HepG2 (cell line): ENCODE measurements around the gene INA. TPM values are rescaled to one million over a fixed set of nuclear protein-coding genes. Genes with fewer than 3 reads are reported as not detected.

Source experiments
- ATAC-seq: fragments of 200-7000 bp; cut with Tn5 transposase; 3 replicates; pipeline ENCODE4 v1.9.1; 2020; ENCODE audit warnings: mild to moderate bottlenecking, moderate library complexity
- BruUV-seq: library from RNA; stranded (reverse); fragments of 400-500 nt; replicated peaks from 2 replicates; lab custom pipeline; 2021; lab: Mats Ljungman, UMichigan
- CTCF ChIA-PET: fragments of 300-600 bp; formaldehyde crosslinking; extraction: SDS; loops from one replicate; lab custom pipeline; 2021; ENCODE audit warnings: low total read pairs, inconsistent platforms, low intra/inter-chr PET ratio; lab: Yijun Ruan, JAX
- POLR2A ChIA-PET: fragments of 350-600 bp; sonication (Branson Sonifier 250); formaldehyde crosslinking; loops from one replicate; lab custom pipeline; 2020; ENCODE audit warnings: antibody characterized with exemption, inconsistent platforms; lab: Yijun Ruan, JAX
- DNase-seq: peaks from one replicate; pipeline ENCODE4 v3.0.0-alpha.2; 2015; ENCODE audit warnings: low spot score
- FAIRE-seq: peaks from 3 replicates; lab custom pipeline; 2011; peaks lifted over from hg19 to GRCh38; lab: Jason Lieb, UNC
- H2AFZ ChIP-seq: one replicate; pipeline ENCODE4 v1.6.1; 2011; ENCODE audit warnings: low read length, inconsistent platforms
- H3K27ac ChIP-seq: fragments of 300-600 bp; 3 replicates; pipeline ENCODE4 v1.8.0; 2011; ENCODE audit warnings: mixed run types, mild to moderate bottlenecking, mixed read lengths, low read length, inconsistent platforms; ENCODE audit not compliant: insufficient read depth; ENCODE audit errors: extremely low read length
- H3K27me3 ChIP-seq, 2 experiments: fragments of 200-600 bp in 1 of 2; 2 replicates in 1 of 2; 3 replicates in 1 of 2; pipeline versions ENCODE4 v1.6.0 to v1.8.0; 2011; ENCODE audit warnings: low read length in 2 of 2, mild to moderate bottlenecking in 2 of 2, moderate library complexity in 2 of 2, inconsistent platforms in 1 of 2; ENCODE audit not compliant: insufficient read depth in 2 of 2, control insufficient read depth in 1 of 2
- H3K36me3 ChIP-seq, 2 experiments: fragments of 200-600 bp in 1 of 2; replicated peaks in 1 of 2; 2 replicates in 1 of 2; 3 replicates in 1 of 2; pipeline versions ENCODE4 v1.5.1 to v1.8.0; 2011; ENCODE audit warnings: low read length in 2 of 2, inconsistent platforms in 1 of 2; ENCODE audit not compliant: insufficient read depth in 2 of 2, control insufficient read depth in 1 of 2
- H3K4me1 ChIP-seq: 2 replicates; pipeline ENCODE4 v1.5.1; 2012; ENCODE audit warnings: low read length, inconsistent platforms; ENCODE audit not compliant: insufficient read depth
- H3K4me2 ChIP-seq: 2 replicates; pipeline ENCODE4 v1.6.0; 2011; ENCODE audit warnings: low read depth, low read length, inconsistent platforms
- H3K4me3 ChIP-seq, 3 experiments: fragments of 200-600 bp in 1 of 3; sonication (generic), shearing (Covaris generic) in 1 of 3; replicated peaks in 1 of 3; 2 replicates each; pipeline ENCODE4 v1.5.1; 2011 to 2016; ENCODE audit warnings: low read length in 3 of 3, inconsistent platforms in 2 of 3, low read depth in 2 of 3, mild to moderate bottlenecking in 2 of 3, control low read depth in 1 of 3, mixed read lengths in 1 of 3; ENCODE audit not compliant: insufficient read depth in 1 of 3
- H3K79me2 ChIP-seq: one replicate; pipeline ENCODE4 v1.6.1; 2011; ENCODE audit warnings: low read length, inconsistent platforms; ENCODE audit not compliant: insufficient read depth
- H3K9ac ChIP-seq: 2 replicates; pipeline ENCODE4 v1.6.0; 2011; ENCODE audit warnings: mild to moderate bottlenecking, low read depth, low read length, inconsistent platforms; ENCODE audit not compliant: insufficient read depth
- H3K9me3 ChIP-seq: 2 replicates; pipeline ENCODE4 v1.5.1; 2012; ENCODE audit warnings: mild to moderate bottlenecking, low read length
- H4K20me1 ChIP-seq: 2 replicates; pipeline ENCODE4 v1.6.0; 2011; ENCODE audit warnings: inconsistent platforms, mild to moderate bottlenecking, low read length, moderate library complexity; ENCODE audit not compliant: insufficient read depth
- ATF7-NPFF ChIP-seq: sonication (generic); formaldehyde crosslinking; IDR thresholded peaks from 2 replicates; pipeline ENCODE4 v1.8.1; 2023; ENCODE audit warnings: mild to moderate bottlenecking, low read depth, missing genetic modification reagents, moderate library complexity
- CAMTA2 ChIP-seq: sonication (generic); formaldehyde crosslinking; IDR thresholded peaks from 2 replicates; pipeline ENCODE4 v1.4.0; 2020; ENCODE audit warnings: mild to moderate bottlenecking, missing genetic modification reagents, borderline replicate concordance
- CEBPG ChIP-seq: IDR thresholded peaks from 2 replicates; pipeline ENCODE4 v1.6.1; 2016
- GATAD1 ChIP-seq: IDR thresholded peaks from 2 replicates; pipeline ENCODE4 v1.6.1; 2016; ENCODE audit warnings: missing genetic modification reagents, missing compliant biosample characterization
- NCOA2 ChIP-seq: sonication (generic); formaldehyde crosslinking; IDR thresholded peaks from 2 replicates; pipeline ENCODE4 v1.8.0; 2022; ENCODE audit warnings: inconsistent platforms
- NFIC ChIP-seq: IDR thresholded peaks from 2 replicates; pipeline ENCODE4 v1.6.1; 2012; ENCODE audit warnings: mild to moderate bottlenecking, low read length, inconsistent platforms
- PPARG ChIP-seq: conservative IDR thresholded peaks from 2 replicates; pipeline ENCODE4 v1.6.1; 2016; ENCODE audit warnings: missing biosample characterization, missing genetic modification reagents
- U2AF1 ChIP-seq: fragments of 200-400 bp; formaldehyde crosslinking; optimal IDR thresholded peaks from 2 replicates; pipeline ENCODE3; 2017; ENCODE audit warnings: mild to moderate bottlenecking, low read depth, low read length
- ZNF253 ChIP-seq: sonication (generic); formaldehyde crosslinking; IDR thresholded peaks from 2 replicates; pipeline ENCODE4 v1.8.0; 2022; ENCODE audit warnings: mild to moderate bottlenecking, missing genetic modification reagents, borderline replicate concordance
- ZNF3 ChIP-seq: IDR thresholded peaks from 2 replicates; pipeline ENCODE4 v1.7.0; 2017; ENCODE audit warnings: inconsistent platforms
- WGBS: methylation state at CpG from one replicate; pipeline ENCODE4 v1.1.6; 2017; ENCODE audit warnings: low lambda C conversion rate; 5-methylcytosine and 5-hydroxymethylcytosine counted together
- in situ Hi-C: cut with HindIII; loops from 2 replicates; pipeline ENCODE4 v1.10.0; 2017; ENCODE audit warnings: low pct_unique_long_range_greater_than_20kb; ENCODE audit not compliant: extremely low pct_ligation_motif_present
- intact Hi-C: fragments of 100-400 bp; cut with micrococcal nuclease; formaldehyde crosslinking; loops from one replicate; pipeline ENCODE4 v1.10.0; 2022; ENCODE audit not compliant: unreplicated experiment
- polyA plus RNA-seq, 8 experiments: library from polyadenylated mRNA; depleted of rRNA in 3 of 8; stranded (reverse) in 7 of 8; unstranded in 1 of 8; fragments of >200 nt; fragmentation: Illumina TruSeq in 4 of 8; extraction: Trizol in 4 of 8; gene quantifications; 2 replicates each; pipeline versions ENCODE4 v1.2.1 to v1.2.3, GENCODE V29; 2011 to 2016; ENCODE audit warnings: low read depth in 4 of 8, missing spikeins in 1 of 8, mixed read lengths in 1 of 8; ENCODE audit not compliant: insufficient read depth in 1 of 8
- total RNA-seq, 5 experiments: library from RNA; depleted of rRNA; stranded (reverse); fragments of >200 nt; fragmentation: Illumina TruSeq; extraction: Trizol; gene quantifications; 2 replicates each; pipeline ENCODE4 v1.2.3, GENCODE V29; 2016; ENCODE audit warnings: low read depth in 1 of 5
- TF ChIP-seq, protein P1 (sequence below): sonication (generic); formaldehyde crosslinking; IDR thresholded peaks from 2 replicates; pipeline ENCODE4 v1.8.0; 2022; ENCODE audit warnings: mild to moderate bottlenecking, missing genetic modification reagents, borderline replicate concordance
- TF ChIP-seq, protein P2 (sequence below): sonication (generic); formaldehyde crosslinking; IDR thresholded peaks from 2 replicates; pipeline ENCODE4 v1.4.0; 2020; ENCODE audit warnings: missing genetic modification reagents
- TF ChIP-seq, protein P3 (sequence below): sonication (generic); formaldehyde crosslinking; IDR thresholded peaks from 2 replicates; pipeline ENCODE4 v1.4.0; 2020; ENCODE audit warnings: mild to moderate bottlenecking, missing genetic modification reagents

Gene INA
- total and polyA plus RNA-seq, 2 of the 13 experiments (the other 11 are each of a cell fraction or from before 2014, with no cell fraction given) = 0.04 to 0.13 TPM

DNA sequence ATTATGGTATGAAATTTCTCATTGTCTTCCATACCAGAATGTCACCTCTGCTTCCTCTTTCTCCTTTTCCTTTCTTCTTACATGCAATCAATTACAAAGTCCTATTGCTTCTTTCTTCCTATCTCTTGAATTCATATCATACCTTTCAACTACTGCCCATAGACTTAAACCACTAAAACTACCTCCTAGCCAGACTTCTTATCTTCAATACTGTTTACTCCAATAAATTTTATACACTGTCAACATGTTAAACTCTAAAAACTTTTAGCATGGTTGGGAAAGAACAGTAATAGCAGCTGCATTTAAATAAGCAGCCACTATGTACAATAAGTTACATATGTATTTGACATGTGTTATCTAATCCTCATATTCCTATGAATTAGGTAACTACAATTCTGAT lies 39.1 kb downstream of the INA start:
- H3K9me3 ChIP-seq = no peaks in the 10 kb centered on the region
- no peaks in the 10 kb centered on the region for H3K27me3 ChIP-seq
- H3K79me2 ChIP-seq = no peaks in the 10 kb centered on the region
- FAIRE-seq = no peak
- CTCF ChIA-PET = no interaction called here
- no peak for TF ChIP-seq U2AF1
- no peak for TF ChIP-seq CEBPG
- no peak for TF ChIP-seq ZNF253 (CRISPR knock-in tag)
- no peak for TF ChIP-seq NFIC
- TF ChIP-seq, all 625 proteins: peak for 0
- POLR2A ChIA-PET = no interaction called here
- Histone ChIP-seq H3K4me2 (no peak overlapping the region), H4K20me1 (no peaks in the 10 kb centered on the region), H3K27ac (no peak overlapping the region), H3K4me1 (no peaks in the 10 kb centered on the region), H3K4me3 (no peak overlapping the region), H3K9ac (no peak overlapping the region), H2AFZ (no peak overlapping the region), H3K36me3 (peaks cover 5 to 30% of the 10 kb centered on the region in 2 experiments)
- intact Hi-C loops (no loop called here), in situ Hi-C loops (no loop called here)
- ATAC-seq (no peak), DNase-seq (no peak)
- BruUV-seq = no TSS peak

DNA sequence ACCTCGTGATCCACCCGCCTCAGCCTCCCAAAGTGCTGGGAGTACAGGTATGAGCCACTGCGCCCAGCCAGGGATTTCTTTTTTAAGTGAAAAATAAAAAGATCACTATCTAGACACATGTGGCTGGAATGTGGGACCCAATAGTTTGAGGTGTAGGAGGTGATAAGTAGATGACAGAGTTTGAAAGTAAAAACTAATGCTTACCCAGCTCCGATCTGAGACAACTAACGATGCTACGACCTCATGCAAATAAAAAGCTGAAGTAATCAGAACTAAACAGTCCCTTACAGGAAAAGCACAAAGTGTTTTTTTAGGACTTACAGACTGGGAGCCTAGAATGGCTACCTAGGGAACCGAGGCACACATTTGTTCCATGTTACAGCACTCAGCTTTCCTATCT lies 51.0 kb downstream of the INA start:
- intact Hi-C loops (no loop called here), in situ Hi-C loops (no loop called here)
- H4K20me1 ChIP-seq = no peaks in the 10 kb centered on the region
- H3K9me3 ChIP-seq = no peaks in the 10 kb centered on the region
- H3K4me1 ChIP-seq = no peaks in the 10 kb centered on the region
- H3K36me3 ChIP-seq = peaks cover 5 to 25% of the 10 kb centered on the region in 2 experiments; a peak in 4 of 5 replicates
- no peaks in the 10 kb centered on the region for H3K27me3 ChIP-seq
- ChIA-PET POLR2A (no interaction called here), CTCF (no interaction called here)
- no peak overlapping the region for H3K9ac ChIP-seq
- H3K4me3 ChIP-seq = no peak overlapping the region
- DNase-seq (no peak), FAIRE-seq (no peak), ATAC-seq (no peak)
- no peak overlapping the region for H2AFZ ChIP-seq
- no peak overlapping the region for H3K4me2 ChIP-seq
- 99% methylated on average over 7 of the region's 7 CpGs for WGBS
- BruUV-seq = no TSS peak
- no peak overlapping the region for H3K27ac ChIP-seq
- no peaks in the 10 kb centered on the region for H3K79me2 ChIP-seq
- TF ChIP-seq, protein P1, sequence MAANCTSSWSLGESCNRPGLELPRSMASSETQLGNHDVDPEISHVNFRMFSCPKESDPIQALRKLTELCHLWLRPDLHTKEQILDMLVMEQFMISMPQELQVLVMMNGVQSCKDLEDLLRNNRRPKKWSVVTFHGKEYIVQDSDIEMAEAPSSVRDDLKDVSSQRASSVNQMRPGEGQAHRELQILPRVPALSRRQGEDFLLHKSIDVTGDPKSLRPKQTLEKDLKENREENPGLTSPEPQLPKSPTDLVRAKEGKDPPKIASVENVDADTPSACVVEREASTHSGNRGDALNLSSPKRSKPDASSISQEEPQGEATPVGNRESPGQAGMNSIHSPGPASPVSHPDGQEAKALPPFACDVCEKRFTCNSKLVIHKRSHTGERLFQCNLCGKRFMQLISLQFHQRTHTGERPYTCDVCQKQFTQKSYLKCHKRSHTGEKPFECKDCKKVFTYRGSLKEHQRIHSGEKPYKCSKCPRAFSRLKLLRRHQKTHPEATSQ = no peak
- TF ChIP-seq CAMTA2 = no peak
- TF ChIP-seq NCOA2 (CRISPR knock-in tag) = no peak
- no peak for TF ChIP-seq PPARG (CRISPR knock-in tag)
- TF ChIP-seq, protein P2, sequence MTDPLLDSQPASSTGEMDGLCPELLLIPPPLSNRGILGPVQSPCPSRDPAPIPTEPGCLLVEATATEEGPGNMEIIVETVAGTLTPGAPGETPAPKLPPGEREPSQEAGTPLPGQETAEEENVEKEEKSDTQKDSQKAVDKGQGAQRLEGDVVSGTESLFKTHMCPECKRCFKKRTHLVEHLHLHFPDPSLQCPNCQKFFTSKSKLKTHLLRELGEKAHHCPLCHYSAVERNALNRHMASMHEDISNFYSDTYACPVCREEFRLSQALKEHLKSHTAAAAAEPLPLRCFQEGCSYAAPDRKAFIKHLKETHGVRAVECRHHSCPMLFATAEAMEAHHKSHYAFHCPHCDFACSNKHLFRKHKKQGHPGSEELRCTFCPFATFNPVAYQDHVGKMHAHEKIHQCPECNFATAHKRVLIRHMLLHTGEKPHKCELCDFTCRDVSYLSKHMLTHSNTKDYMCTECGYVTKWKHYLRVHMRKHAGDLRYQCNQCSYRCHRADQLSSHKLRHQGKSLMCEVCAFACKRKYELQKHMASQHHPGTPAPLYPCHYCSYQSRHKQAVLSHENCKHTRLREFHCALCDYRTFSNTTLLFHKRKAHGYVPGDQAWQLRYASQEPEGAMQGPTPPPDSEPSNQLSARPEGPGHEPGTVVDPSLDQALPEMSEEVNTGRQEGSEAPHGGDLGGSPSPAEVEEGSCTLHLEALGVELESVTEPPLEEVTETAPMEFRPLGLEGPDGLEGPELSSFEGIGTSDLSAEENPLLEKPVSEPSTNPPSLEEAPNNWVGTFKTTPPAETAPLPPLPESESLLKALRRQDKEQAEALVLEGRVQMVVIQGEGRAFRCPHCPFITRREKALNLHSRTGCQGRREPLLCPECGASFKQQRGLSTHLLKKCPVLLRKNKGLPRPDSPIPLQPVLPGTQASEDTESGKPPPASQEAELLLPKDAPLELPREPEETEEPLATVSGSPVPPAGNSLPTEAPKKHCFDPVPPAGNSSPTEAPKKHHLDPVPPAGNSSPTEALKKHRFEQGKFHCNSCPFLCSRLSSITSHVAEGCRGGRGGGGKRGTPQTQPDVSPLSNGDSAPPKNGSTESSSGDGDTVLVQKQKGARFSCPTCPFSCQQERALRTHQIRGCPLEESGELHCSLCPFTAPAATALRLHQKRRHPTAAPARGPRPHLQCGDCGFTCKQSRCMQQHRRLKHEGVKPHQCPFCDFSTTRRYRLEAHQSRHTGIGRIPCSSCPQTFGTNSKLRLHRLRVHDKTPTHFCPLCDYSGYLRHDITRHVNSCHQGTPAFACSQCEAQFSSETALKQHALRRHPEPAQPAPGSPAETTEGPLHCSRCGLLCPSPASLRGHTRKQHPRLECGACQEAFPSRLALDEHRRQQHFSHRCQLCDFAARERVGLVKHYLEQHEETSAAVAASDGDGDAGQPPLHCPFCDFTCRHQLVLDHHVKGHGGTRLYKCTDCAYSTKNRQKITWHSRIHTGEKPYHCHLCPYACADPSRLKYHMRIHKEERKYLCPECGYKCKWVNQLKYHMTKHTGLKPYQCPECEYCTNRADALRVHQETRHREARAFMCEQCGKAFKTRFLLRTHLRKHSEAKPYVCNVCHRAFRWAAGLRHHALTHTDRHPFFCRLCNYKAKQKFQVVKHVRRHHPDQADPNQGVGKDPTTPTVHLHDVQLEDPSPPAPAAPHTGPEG (CRISPR knock-in tag) = no peak
- no peak for TF ChIP-seq GATAD1
- TF ChIP-seq, protein P3, sequence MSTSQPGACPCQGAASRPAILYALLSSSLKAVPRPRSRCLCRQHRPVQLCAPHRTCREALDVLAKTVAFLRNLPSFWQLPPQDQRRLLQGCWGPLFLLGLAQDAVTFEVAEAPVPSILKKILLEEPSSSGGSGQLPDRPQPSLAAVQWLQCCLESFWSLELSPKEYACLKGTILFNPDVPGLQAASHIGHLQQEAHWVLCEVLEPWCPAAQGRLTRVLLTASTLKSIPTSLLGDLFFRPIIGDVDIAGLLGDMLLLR (CRISPR knock-in tag) = no peak
- no peak for TF ChIP-seq ATF7-NPFF (CRISPR knock-in tag)
- TF ChIP-seq ZNF3 = no peak
